Thymus (tissue), 11 donors: Measurements from ENCODE around the gene PCDH9. TPM values are rescaled to one million over a fixed set of nuclear protein-coding genes. Genes with fewer than 3 reads are reported as not detected.

ENCODE experiments used
- DNase-seq, 9 donors: peaks; one replicate each; pipeline ENCODE4 v3.0.0-alpha.2; 2013; ENCODE audit warnings: low spot score in 9 of 9, low read depth in 6 of 9, missing footprints in 1 of 9
- H3K27ac ChIP-seq, 2 donors: one replicate each; pipeline ENCODE4 v1.5.1; 2013; ENCODE audit warnings: control low read depth in 1 of 2, low read depth in 1 of 2, low read length in 1 of 2, mild to moderate bottlenecking in 1 of 2, moderate library complexity in 1 of 2
- H3K27me3 ChIP-seq, 2 donors: one replicate each; pipeline ENCODE4 v1.5.1; 2013; ENCODE audit warnings: low read length in 1 of 2; ENCODE audit not compliant: control insufficient read depth in 2 of 2, insufficient read depth in 1 of 2
- H3K36me3 ChIP-seq, 2 donors: one replicate each; pipeline ENCODE4 v1.5.1; 2013; ENCODE audit warnings: low read length in 1 of 2, mild to moderate bottlenecking in 1 of 2, moderate library complexity in 1 of 2; ENCODE audit not compliant: control insufficient read depth in 2 of 2, insufficient read depth in 2 of 2
- H3K4me1 ChIP-seq, 2 donors: one replicate each; pipeline ENCODE4 v1.5.1; 2013; ENCODE audit warnings: low read length in 2 of 2; ENCODE audit not compliant: control insufficient read depth in 2 of 2, insufficient read depth in 2 of 2
- H3K4me3 ChIP-seq, 2 donors: one replicate each; pipeline ENCODE4 v1.5.1; 2013; ENCODE audit warnings: low read length in 2 of 2, control low read depth in 1 of 2, mild to moderate bottlenecking in 1 of 2
- H3K9me3 ChIP-seq, 2 donors: one replicate each; pipeline ENCODE4 v1.5.1; 2013; ENCODE audit warnings: low read length in 1 of 2, mild to moderate bottlenecking in 1 of 2; ENCODE audit not compliant: control insufficient read depth in 2 of 2, insufficient read depth in 1 of 2
- WGBS: extraction: QIAGEN DNeasy Blood & Tissue Kit; methylation state at CpG from one replicate; pipeline ENCODE4 v1.1.7; 2013; 5-methylcytosine and 5-hydroxymethylcytosine counted together
- polyA plus RNA-seq: library from polyadenylated mRNA; stranded (reverse); fragments of 200-250 nt; gene quantifications from one replicate; pipeline ENCODE4 v1.2.3, GENCODE V29; 2013
- total RNA-seq: library from RNA; stranded (reverse); fragments of 120-200 nt; gene quantifications from one replicate; pipeline ENCODE4 v1.2.4, GENCODE V29; 2013
- donor health status: healthy.

The PCDH9 gene
- total and polyA plus RNA-seq, 2 donors: 0.82 to 5.0 TPM

DNA sequence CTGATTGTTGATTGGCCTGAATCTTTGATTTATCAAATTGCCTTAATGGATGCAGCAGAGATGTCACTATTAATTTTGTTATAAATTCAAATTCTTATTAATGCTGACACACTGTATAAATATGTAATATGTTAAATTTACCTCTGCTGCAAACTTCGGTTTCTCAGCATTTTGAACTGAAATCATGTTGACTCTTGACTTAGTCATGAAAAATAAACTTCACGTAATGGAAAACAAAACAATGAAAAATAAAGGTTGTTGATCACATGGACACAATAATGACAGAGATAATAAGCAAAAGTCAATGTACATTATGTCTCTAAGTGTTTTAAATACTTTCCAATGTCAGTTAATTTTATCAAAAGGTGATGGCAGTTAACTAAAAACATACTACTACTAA is 827.6 kb downstream of the PCDH9 start:
- H3K36me3 ChIP-seq: no peaks in the 10 kb centered on the region
- H3K9me3 ChIP-seq: no peaks in the 10 kb centered on the region
- no peaks in the 10 kb centered on the region for H3K4me1 ChIP-seq
- no peak overlapping the region for H3K4me3 ChIP-seq
- H3K27ac ChIP-seq: no peak overlapping the region
- 96% methylated on average over 2 of the region's 2 CpGs for WGBS
- DNase-seq: no peak
- H3K27me3 ChIP-seq: no peaks in the 10 kb centered on the region

DNA sequence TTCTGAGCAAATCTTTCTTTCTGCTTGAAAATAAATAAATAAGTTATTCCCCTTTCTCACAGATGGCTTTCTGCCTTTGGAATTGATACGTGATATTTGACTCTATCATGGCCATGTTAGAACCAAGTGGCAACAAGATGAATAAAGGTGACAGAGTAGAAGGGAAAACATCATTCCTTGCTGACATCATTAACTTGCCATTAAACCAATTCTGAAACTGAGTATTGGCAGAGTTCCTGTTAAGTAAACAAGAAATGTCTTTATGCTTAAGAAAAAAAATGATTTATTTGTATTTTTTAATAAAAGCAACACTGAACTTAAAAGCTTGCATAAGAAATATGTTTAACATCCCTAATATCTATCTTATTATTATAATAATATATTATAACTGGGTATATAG is 828.1 kb downstream of the PCDH9 start:
- H3K27me3 ChIP-seq: no peaks in the 10 kb centered on the region
- H3K4me3 ChIP-seq: no peak overlapping the region
- H3K36me3 ChIP-seq: no peaks in the 10 kb centered on the region
- 97% methylated on average over 1 of the region's 1 CpG for WGBS
- H3K9me3 ChIP-seq: no peaks in the 10 kb centered on the region
- H3K27ac ChIP-seq: no peak overlapping the region
- DNase-seq: no peak
- H3K4me1 ChIP-seq: no peaks in the 10 kb centered on the region

DNA sequence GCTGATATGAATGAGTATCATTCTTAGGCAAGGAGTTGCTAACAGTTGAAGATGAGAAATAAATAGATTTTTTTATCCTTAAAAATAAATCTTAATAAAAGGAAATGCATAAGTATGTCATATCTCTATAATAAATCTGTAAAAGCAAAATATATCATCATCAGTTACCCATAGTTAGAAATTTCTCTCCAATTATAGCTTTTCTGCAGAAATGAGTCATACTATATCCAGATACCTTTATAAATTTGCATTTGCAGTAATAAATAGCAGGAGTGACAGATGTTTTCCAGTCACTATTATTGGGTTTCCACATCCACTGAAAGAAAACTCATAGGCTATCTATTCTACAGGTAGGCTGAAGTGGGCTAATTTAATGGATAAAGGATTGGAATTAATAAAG is 829.8 kb downstream of the PCDH9 start:
- no peak for DNase-seq
- no peaks in the 10 kb centered on the region for H3K27me3 ChIP-seq
- no peak overlapping the region for H3K4me3 ChIP-seq
- no peak overlapping the region for H3K27ac ChIP-seq
- H3K4me1 ChIP-seq: no peaks in the 10 kb centered on the region
- no peaks in the 10 kb centered on the region for H3K9me3 ChIP-seq
- no peaks in the 10 kb centered on the region for H3K36me3 ChIP-seq

DNA sequence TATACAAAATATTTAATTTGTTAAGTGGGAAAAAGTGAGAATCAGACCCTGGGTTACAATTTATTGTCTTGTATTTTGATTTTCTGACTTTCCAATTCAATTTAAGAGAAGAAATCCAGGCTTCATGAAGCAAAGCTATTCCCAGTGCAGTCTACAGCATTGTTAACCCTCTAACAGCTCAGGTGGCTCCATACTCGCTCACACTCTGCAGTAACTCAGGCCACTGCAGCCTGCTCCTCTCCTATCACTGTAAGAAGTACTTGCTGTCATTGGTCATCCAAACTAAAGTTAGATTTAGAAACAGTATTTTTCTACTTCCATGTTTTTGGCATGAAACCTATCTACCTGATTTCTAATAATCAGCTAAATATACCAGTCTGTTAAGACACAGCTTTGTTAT is 830.3 kb downstream of the PCDH9 start:
- no peaks in the 10 kb centered on the region for H3K9me3 ChIP-seq
- H3K27me3 ChIP-seq: no peaks in the 10 kb centered on the region
- H3K36me3 ChIP-seq: no peaks in the 10 kb centered on the region
- no peak for DNase-seq
- H3K4me1 ChIP-seq: no peaks in the 10 kb centered on the region
- H3K27ac ChIP-seq: no peak overlapping the region
- WGBS: 95% methylated on average over 1 of the region's 1 CpG
- no peak overlapping the region for H3K4me3 ChIP-seq

DNA sequence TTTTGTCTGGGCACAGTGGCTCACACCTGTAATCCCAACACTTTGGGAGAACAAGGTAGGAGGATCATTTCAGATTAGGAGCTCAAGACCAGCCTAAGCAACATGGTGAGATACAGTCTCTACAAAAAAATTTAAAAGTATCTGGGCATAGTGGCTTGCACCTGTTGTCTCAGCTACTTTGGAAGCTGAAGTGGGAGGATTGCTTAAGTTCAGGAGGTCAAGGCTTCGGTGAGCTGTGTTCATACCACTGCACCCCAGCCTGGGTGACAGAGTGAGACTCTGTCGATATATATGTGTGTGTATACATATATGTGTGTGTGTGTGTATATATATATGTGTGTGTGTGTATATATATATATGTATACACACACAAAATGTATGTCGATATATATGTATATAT is 833.0 kb downstream of the PCDH9 start:
- H3K4me3 ChIP-seq: no peak overlapping the region
- 98% methylated on average over 3 of the region's 3 CpGs for WGBS
- no peaks in the 10 kb centered on the region for H3K36me3 ChIP-seq
- no peaks in the 10 kb centered on the region for H3K4me1 ChIP-seq
- H3K27ac ChIP-seq: no peak overlapping the region
- H3K9me3 ChIP-seq: no peaks in the 10 kb centered on the region
- no peaks in the 10 kb centered on the region for H3K27me3 ChIP-seq
- no peak for DNase-seq

DNA sequence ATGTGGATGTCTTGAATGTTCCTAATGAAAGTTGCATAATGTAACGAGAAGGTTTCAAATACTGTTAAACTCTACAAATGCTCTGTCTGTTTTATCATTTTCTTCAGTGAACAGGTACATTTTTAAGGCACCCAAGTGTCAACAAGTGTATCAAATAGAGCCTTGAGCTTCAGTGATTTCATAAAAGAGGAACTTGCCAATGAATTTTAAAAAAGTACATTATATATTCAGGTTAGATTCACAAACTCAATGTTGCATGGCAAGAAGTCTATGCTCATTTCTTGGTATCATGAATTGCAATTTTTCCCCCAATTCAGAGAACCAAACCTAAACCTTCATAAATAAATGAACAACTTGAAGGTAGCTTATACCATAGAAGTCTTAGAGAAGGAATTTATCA is 838.8 kb downstream of the PCDH9 start:
- no peak overlapping the region for H3K4me3 ChIP-seq
- H3K27me3 ChIP-seq: no peaks in the 10 kb centered on the region
- no peaks in the 10 kb centered on the region for H3K9me3 ChIP-seq
- H3K27ac ChIP-seq: no peak overlapping the region
- DNase-seq: no peak
- no peaks in the 10 kb centered on the region for H3K4me1 ChIP-seq
- WGBS: 88% methylated on average over 1 of the region's 1 CpG
- no peaks in the 10 kb centered on the region for H3K36me3 ChIP-seq

DNA sequence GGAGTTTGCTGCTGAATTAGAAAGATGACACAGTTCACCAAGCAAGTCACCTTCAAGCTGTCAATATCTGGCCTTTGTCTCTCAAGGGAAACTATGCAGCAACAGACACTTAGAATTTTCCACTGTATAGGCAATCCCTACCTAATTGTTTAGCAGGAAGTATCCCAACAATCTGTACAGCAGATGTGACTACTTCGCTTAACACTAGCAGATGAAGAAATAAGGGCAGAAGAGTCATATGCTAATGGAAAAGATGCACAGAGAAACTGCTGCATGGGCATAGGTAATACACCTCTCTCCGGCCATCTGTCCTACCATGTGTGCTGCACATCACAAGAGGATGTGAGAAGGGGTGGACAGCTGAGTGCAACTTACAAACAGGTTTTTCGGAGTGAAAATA is 851.2 kb downstream of the PCDH9 start:
- no peaks in the 10 kb centered on the region for H3K4me1 ChIP-seq

DNA sequence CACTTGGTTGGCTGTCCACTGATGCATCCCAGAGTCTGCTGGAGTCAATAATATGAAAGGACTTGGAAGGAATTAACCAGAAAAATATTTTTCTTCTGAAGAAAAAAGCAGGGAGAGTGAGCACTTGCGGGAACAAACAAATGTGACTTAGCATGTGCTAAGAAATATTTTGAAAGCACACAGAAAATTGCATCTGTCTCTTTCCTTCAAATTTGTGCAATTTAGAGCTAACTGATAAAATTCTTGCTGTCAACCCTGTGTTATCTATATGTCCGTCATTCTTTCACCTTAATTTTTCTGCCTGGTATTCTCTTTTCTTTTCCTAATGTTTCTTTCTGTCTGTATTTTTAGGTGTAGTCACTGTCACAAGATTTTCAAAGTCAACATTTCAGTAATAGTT is 852.6 kb downstream of the PCDH9 start:
- Histone ChIP-seq H3K27ac (no peak overlapping the region), H3K9me3 (no peaks in the 10 kb centered on the region), H3K4me1 (no peaks in the 10 kb centered on the region), H3K4me3 (no peak overlapping the region), H3K27me3 (no peaks in the 10 kb centered on the region), H3K36me3 (no peaks in the 10 kb centered on the region)
- DNase-seq: no peak
- 74% methylated on average over 2 of the region's 2 CpGs for WGBS

More for the DNA sequence above, 851.2 kb downstream of the PCDH9 start:
- H3K4me3 ChIP-seq: no peak overlapping the region
- no peak for DNase-seq
- no peaks in the 10 kb centered on the region for H3K36me3 ChIP-seq
- H3K27me3 ChIP-seq: no peaks in the 10 kb centered on the region
- 96% methylated on average over 3 of the region's 3 CpGs for WGBS
- no peaks in the 10 kb centered on the region for H3K9me3 ChIP-seq
- no peak overlapping the region for H3K27ac ChIP-seq

DNA sequence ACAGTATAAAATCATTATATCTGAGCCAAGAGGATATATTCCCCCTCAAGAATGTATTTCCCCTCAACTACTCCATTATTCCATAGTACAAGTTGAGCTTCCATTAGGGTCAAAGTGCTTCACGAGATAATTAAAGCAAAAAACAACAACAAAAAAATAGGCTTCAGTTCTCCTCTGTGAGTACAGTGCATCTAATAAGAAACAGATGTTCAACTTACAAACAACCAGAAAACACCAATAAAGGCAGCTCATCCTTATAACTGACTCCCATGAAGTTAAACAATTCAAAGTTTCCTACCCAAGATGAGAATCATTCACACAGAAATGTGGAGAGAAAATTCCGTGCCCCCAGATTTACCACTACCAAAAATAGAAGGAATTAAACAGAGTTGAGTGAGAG is 854.4 kb downstream of the PCDH9 start:
- H3K36me3 ChIP-seq: no peaks in the 10 kb centered on the region
- DNase-seq: no peak
- no peak overlapping the region for H3K27ac ChIP-seq
- H3K27me3 ChIP-seq: no peaks in the 10 kb centered on the region
- no peak overlapping the region for H3K4me3 ChIP-seq
- 98% methylated on average over 2 of the region's 2 CpGs for WGBS
- no peaks in the 10 kb centered on the region for H3K9me3 ChIP-seq
- H3K4me1 ChIP-seq: no peaks in the 10 kb centered on the region

DNA sequence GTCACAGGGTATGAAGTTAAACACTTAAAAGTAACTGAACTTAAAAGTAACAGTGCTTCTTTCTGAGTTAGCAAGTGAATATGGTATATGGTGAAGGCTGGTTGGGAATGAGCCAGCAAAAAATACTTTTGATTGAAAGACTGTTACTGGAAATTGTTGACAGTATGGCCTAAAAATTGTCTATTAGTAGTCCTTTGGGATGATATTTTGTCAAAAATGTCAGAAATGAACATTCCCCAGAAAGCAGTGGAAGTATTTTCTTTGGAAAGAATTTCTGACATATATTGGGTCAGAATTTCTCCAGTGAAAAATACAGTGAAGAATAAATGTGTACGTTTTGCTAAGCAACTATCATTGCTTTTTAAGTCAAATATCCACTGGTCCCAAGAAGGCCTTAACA is 860.5 kb downstream of the PCDH9 start:
- Histone ChIP-seq H3K36me3 (no peaks in the 10 kb centered on the region), H3K27ac (no peak overlapping the region), H3K27me3 (no peaks in the 10 kb centered on the region), H3K9me3 (no peaks in the 10 kb centered on the region), H3K4me3 (no peak overlapping the region), H3K4me1 (no peaks in the 10 kb centered on the region)
- no peak for DNase-seq
- WGBS: 51% methylated on average over 1 of the region's 1 CpG
